WTC11 (cell line): ENCODE results near the gene SEL1L. TPM values are rescaled to one million over a fixed set of nuclear protein-coding genes. Genes with fewer than 3 reads are reported as not detected.
"Not testable (repeated sequence)": the region's sequence is repeated elsewhere in the genome, so short reads cannot be mapped to it uniquely, and the experiment has no call there.

Source experiments
- ATAC-seq: fragments of 200-7000 bp; cut with Tn5 transposase; 2 replicates; pipeline ENCODE4 v1.10.0; 2021; ENCODE audit warnings: mild to moderate bottlenecking, moderate library complexity
- CTCF ChIA-PET: fragments of 300-600 bp; sonication (Branson Sonifier 250); formaldehyde crosslinking; loops from one replicate; lab custom pipeline; 2021; ENCODE audit warnings: antibody characterized with exemption; lab: Charles Lee
- POLR2A ChIA-PET: fragments of 350-600 bp; sonication (Branson Sonifier 250); formaldehyde crosslinking; loops from one replicate; lab custom pipeline; 2021; ENCODE audit warnings: antibody characterized with exemption; lab: Charles Lee
- DNase-seq: peaks from one replicate; pipeline ENCODE4 v3.0.0; 2021; ENCODE audit warnings: low spot score
- H3K27ac Mint-ChIP-seq: 2 replicates; pipeline ENCODE4 v1.8.0; 2021; ENCODE audit warnings: mixed read lengths
- H3K27me3 Mint-ChIP-seq: 2 replicates; pipeline ENCODE4 v1.8.0; 2021; ENCODE audit warnings: low read depth, mild to moderate bottlenecking, moderate library complexity, mixed read lengths
- H3K36me3 Mint-ChIP-seq: 2 replicates; pipeline ENCODE4 v1.8.0; 2021; ENCODE audit warnings: mixed read lengths
- H3K4me1 Mint-ChIP-seq: 2 replicates; pipeline ENCODE4 v1.8.0; 2022; ENCODE audit warnings: mixed read lengths
- H3K4me3 Mint-ChIP-seq: 2 replicates; pipeline ENCODE4 v1.8.0; 2021; ENCODE audit warnings: mild to moderate bottlenecking, moderate library complexity, mixed read lengths
- H3K9me3 Mint-ChIP-seq: 2 replicates; pipeline ENCODE4 v1.8.0; 2021; ENCODE audit warnings: mixed read lengths
- ATF1 ChIP-seq: sonication (generic); formaldehyde crosslinking; IDR thresholded peaks from 2 replicates; pipeline ENCODE4 v1.8.1; 2023; ENCODE audit warnings: mild to moderate bottlenecking, moderate library complexity, missing genetic modification reagents
- GRHL2 ChIP-seq: fragments of 250-450 bp; sonication (Bioruptor Pico); IDR thresholded peaks from 2 replicates; pipeline ENCODE4 v1.8.0; 2022; ENCODE audit warnings: mild to moderate bottlenecking, moderate library complexity; ENCODE audit not compliant: insufficient replicate concordance, severe bottlenecking
- IRF2 ChIP-seq: sonication (generic); formaldehyde crosslinking; IDR thresholded peaks from 2 replicates; pipeline ENCODE4 v1.8.0; 2022; ENCODE audit warnings: low read depth, missing genetic modification reagents, borderline replicate concordance
- NFATC4 ChIP-seq: fragments of 250-450 bp; sonication (Bioruptor Pico); IDR thresholded peaks from 2 replicates; pipeline ENCODE4 v1.9.0; 2021; ENCODE audit warnings: mild to moderate bottlenecking
- NFE2L1 ChIP-seq: sonication (generic); formaldehyde crosslinking; IDR thresholded peaks from 2 replicates; pipeline ENCODE4 v1.8.1; 2023; ENCODE audit warnings: missing genetic modification reagents
- NFYB ChIP-seq: sonication (generic); formaldehyde crosslinking; conservative IDR thresholded peaks from 2 replicates; pipeline ENCODE4 v1.8.0; 2022; ENCODE audit warnings: low read depth, missing genetic modification reagents
- SMAD4 ChIP-seq: sonication (generic); formaldehyde crosslinking; IDR thresholded peaks from 2 replicates; pipeline ENCODE4 v1.8.0; 2022; ENCODE audit warnings: mild to moderate bottlenecking, missing genetic modification reagents
- SOX15 ChIP-seq: fragments of 250-450 bp; sonication (Bioruptor Pico); IDR thresholded peaks from 2 replicates; pipeline ENCODE4 v1.9.0; 2021; ENCODE audit warnings: mild to moderate bottlenecking
- TCF7 ChIP-seq: sonication (generic); formaldehyde crosslinking; IDR thresholded peaks from 2 replicates; pipeline ENCODE4 v1.8.0; 2022; ENCODE audit warnings: mild to moderate bottlenecking, low read depth, missing genetic modification reagents, moderate library complexity
- TEAD4 ChIP-seq: sonication (generic); formaldehyde crosslinking; IDR thresholded peaks from 2 replicates; pipeline ENCODE4 v1.8.0; 2022; ENCODE audit warnings: mild to moderate bottlenecking, missing genetic modification reagents
- TP53 ChIP-seq: sonication (generic); formaldehyde crosslinking; IDR thresholded peaks from 2 replicates; pipeline ENCODE4 v1.8.1; 2023; ENCODE audit warnings: mild to moderate bottlenecking, missing genetic modification reagents
- ZNF263 ChIP-seq: sonication (generic); formaldehyde crosslinking; IDR thresholded peaks from 2 replicates; pipeline ENCODE4 v1.8.1; 2022; ENCODE audit warnings: low read depth, mild to moderate bottlenecking, moderate library complexity, missing genetic modification reagents
- ZNF396 ChIP-seq: fragments of 250-450 bp; sonication (Bioruptor Pico); IDR thresholded peaks from 2 replicates; pipeline ENCODE4 v1.8.0; 2021; ENCODE audit warnings: mild to moderate bottlenecking, moderate library complexity, borderline replicate concordance
- total RNA-seq: library from RNA; stranded (reverse); gene quantifications from 3 replicates; pipeline ENCODE4 v1.2.3, GENCODE V29; 2021
- TF ChIP-seq, protein P1 (sequence below): sonication (generic); formaldehyde crosslinking; IDR thresholded peaks from 2 replicates; pipeline ENCODE4 v1.8.0; 2022; ENCODE audit warnings: mild to moderate bottlenecking, missing genetic modification reagents
- TF ChIP-seq, protein P2 (sequence below): sonication (generic); formaldehyde crosslinking; IDR thresholded peaks from 2 replicates; pipeline ENCODE4 v1.8.0; 2023; ENCODE audit warnings: missing genetic modification reagents
- TF ChIP-seq, protein P3 (sequence below): sonication (generic); formaldehyde crosslinking; IDR thresholded peaks from 2 replicates; pipeline ENCODE4 v1.8.0; 2023; ENCODE audit warnings: missing genetic modification reagents, mild to moderate bottlenecking, borderline replicate concordance
- TF ChIP-seq, protein P4 (sequence below): sonication (generic); formaldehyde crosslinking; IDR thresholded peaks from 2 replicates; pipeline ENCODE4 v1.8.1; 2022; ENCODE audit warnings: missing genetic modification reagents, borderline replicate concordance
- TF ChIP-seq, protein P5 (sequence below): sonication (generic); formaldehyde crosslinking; IDR thresholded peaks from 2 replicates; pipeline ENCODE4 v1.8.1; 2023; ENCODE audit warnings: mild to moderate bottlenecking, missing genetic modification reagents

The SEL1L gene
- total RNA-seq, 1 experiment from 2014 or later, result 29.1 TPM

DNA sequence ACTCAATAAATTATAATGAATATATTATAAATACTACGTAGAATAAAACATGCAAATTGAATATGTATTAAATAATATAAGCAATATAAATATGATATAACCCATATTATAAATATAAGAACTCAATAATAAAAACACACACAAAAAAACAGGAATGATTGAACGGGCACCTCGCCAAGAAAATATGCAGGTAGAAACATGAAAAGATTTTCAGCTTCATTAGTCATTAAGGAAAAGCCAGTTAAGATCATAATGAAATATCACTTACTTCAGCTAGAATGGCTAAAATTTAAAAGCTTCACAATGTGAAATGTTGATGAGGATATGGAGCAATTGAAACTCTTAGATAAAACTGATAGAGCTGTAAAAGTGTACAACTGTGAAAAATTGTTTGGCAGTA is 17.8 kb upstream of the SEL1L start:
- peaks cover 7% of the 10 kb centered on the region for H3K27me3 Mint-ChIP-seq
- H3K36me3 Mint-ChIP-seq, result no peaks in the 10 kb centered on the region
- TF ChIP-seq SMAD4 (no peak), TP53 (CRISPR knock-in tag) (no peak), ZNF263 (CRISPR knock-in tag) (no peak), ZNF396 (CRISPR knock-in tag) (no peak), ATF1 (CRISPR knock-in tag) (no peak)
- TF ChIP-seq, protein P1, sequence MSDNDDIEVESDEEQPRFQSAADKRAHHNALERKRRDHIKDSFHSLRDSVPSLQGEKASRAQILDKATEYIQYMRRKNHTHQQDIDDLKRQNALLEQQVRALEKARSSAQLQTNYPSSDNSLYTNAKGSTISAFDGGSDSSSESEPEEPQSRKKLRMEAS, result no peak
- TF ChIP-seq, protein P2, sequence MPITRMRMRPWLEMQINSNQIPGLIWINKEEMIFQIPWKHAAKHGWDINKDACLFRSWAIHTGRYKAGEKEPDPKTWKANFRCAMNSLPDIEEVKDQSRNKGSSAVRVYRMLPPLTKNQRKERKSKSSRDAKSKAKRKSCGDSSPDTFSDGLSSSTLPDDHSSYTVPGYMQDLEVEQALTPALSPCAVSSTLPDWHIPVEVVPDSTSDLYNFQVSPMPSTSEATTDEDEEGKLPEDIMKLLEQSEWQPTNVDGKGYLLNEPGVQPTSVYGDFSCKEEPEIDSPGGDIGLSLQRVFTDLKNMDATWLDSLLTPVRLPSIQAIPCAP, result no peak
- TF ChIP-seq, all 79 proteins: peak for 0
- Mint-ChIP-seq H3K27ac (no peak overlapping the region), H3K9me3 (peaks cover 15% of the 10 kb centered on the region), H3K4me3 (no peak overlapping the region), H3K4me1 (no peaks in the 10 kb centered on the region)
- ChIA-PET CTCF (no interaction called here), POLR2A (no interaction called here)
- no peak for ATAC-seq
- no peak for DNase-seq

DNA sequence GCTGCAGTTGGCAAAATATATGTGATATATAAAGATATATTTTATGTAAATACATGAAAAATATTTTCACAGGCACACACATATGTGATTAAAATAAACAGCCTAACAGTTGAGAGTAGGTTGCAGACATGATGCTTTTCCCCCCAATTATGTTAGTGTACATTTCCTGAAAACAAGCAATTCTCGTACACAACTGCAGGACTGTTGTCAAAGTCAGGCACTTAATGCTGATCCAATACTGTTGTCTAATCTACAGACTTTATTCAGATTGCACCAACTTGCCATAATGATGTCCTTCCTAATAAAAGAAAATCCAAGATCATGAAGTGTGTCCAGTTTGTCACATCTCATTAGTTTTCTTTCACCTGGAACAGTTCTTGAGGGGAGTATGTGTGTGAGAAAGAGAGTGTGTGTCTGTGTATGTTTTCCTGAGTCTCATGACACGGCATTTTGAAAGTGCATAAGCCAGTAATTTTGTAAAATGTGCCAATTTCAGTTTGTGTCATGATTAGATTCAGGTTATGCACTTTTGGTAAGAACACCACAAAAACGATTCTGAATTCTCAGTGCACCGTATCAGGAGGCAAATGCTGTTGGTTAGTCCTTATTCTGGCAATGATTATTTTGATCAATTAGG is 16.5 kb upstream of the SEL1L start:
- DNase-seq (no peak), ATAC-seq (no peak)
- TF ChIP-seq, protein P3, sequence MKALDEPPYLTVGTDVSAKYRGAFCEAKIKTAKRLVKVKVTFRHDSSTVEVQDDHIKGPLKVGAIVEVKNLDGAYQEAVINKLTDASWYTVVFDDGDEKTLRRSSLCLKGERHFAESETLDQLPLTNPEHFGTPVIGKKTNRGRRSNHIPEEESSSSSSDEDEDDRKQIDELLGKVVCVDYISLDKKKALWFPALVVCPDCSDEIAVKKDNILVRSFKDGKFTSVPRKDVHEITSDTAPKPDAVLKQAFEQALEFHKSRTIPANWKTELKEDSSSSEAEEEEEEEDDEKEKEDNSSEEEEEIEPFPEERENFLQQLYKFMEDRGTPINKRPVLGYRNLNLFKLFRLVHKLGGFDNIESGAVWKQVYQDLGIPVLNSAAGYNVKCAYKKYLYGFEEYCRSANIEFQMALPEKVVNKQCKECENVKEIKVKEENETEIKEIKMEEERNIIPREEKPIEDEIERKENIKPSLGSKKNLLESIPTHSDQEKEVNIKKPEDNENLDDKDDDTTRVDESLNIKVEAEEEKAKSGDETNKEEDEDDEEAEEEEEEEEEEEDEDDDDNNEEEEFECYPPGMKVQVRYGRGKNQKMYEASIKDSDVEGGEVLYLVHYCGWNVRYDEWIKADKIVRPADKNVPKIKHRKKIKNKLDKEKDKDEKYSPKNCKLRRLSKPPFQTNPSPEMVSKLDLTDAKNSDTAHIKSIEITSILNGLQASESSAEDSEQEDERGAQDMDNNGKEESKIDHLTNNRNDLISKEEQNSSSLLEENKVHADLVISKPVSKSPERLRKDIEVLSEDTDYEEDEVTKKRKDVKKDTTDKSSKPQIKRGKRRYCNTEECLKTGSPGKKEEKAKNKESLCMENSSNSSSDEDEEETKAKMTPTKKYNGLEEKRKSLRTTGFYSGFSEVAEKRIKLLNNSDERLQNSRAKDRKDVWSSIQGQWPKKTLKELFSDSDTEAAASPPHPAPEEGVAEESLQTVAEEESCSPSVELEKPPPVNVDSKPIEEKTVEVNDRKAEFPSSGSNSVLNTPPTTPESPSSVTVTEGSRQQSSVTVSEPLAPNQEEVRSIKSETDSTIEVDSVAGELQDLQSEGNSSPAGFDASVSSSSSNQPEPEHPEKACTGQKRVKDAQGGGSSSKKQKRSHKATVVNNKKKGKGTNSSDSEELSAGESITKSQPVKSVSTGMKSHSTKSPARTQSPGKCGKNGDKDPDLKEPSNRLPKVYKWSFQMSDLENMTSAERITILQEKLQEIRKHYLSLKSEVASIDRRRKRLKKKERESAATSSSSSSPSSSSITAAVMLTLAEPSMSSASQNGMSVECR (CRISPR knock-in tag), result no peak
- no peak for TF ChIP-seq NFATC4
- TF ChIP-seq ZNF396 (CRISPR knock-in tag), result no peak
- no peak for TF ChIP-seq TEAD4 (CRISPR knock-in tag)
- TF ChIP-seq NFE2L1 (CRISPR knock-in tag), result no peak
- no peak for TF ChIP-seq SOX15 (CRISPR knock-in tag)
- TF ChIP-seq NFYB, result no peak
- no peak for TF ChIP-seq GRHL2
- no peaks in the 10 kb centered on the region for H3K4me1 Mint-ChIP-seq
- H3K9me3 Mint-ChIP-seq, result peaks cover 15% of the 10 kb centered on the region
- H3K4me3 Mint-ChIP-seq, result no peak overlapping the region
- H3K27me3 Mint-ChIP-seq, result peaks cover 7% of the 10 kb centered on the region
- ChIA-PET POLR2A (no interaction called here), CTCF (no interaction called here)
- no peaks in the 10 kb centered on the region for H3K36me3 Mint-ChIP-seq
- no peak overlapping the region for H3K27ac Mint-ChIP-seq

DNA sequence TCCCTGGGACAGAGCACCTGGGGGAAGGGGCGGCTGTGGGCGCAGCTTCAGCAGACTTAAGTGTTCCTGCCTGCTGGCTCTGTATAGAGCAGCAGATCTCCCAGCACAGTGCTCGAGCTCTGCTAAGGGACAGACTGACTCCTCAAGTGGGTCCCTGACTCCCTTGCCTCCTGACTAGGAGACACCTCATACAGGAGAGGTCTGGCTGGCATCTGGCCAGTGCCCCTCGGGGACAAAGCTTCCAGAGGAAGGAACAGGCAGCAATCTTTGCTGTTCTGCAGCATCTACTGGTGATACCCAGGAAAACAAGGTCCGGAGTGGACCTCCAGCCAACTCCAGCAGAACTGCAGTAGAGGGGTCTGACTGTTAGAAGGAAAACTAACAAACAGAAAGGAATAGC is 7.6 kb upstream of the SEL1L start:
- Mint-ChIP-seq H3K27me3 (peaks cover 26% of the 10 kb centered on the region), H3K9me3 (peaks cover 45% of the 10 kb centered on the region), H3K36me3 (peaks cover 23% of the 10 kb centered on the region)
- DNase-seq, ATAC-seq, H3K27ac Mint-ChIP-seq, CTCF ChIA-PET, POLR2A ChIA-PET, H3K4me1 Mint-ChIP-seq, H3K4me3 Mint-ChIP-seq: not testable (repeated sequence)

DNA sequence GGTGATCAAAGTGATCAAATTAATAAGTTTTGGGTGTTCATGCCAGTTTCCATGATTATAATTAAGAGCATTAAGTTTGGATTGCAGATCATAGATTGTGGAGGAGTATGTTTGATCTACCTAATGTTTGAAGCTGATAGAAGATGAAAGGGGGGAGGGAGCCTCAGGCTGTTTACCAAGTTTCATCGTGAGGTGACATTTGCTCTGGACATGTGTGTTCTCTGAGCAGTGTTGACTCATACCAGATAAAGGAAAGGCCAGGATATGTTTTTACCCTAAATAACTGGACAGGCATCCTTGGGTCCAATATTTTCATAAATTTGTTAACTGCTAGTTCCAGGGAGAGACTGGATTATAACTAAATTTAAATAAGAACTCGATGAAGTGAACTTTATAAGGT is 3.5 kb upstream of the SEL1L start:
- Mint-ChIP-seq H3K4me3 (no peak overlapping the region), H3K27ac (no peak overlapping the region), H3K9me3 (peaks cover 48% of the 10 kb centered on the region), H3K36me3 (peaks cover 23% of the 10 kb centered on the region), H3K4me1 (peaks cover 18% of the 10 kb centered on the region), H3K27me3 (peaks cover 4% of the 10 kb centered on the region)
- ATAC-seq, result no peak
- ChIA-PET POLR2A (no interaction called here), CTCF (no interaction called here)
- DNase-seq, result no peak
- TF ChIP-seq NFYB, result no peak
- TF ChIP-seq, protein P4, sequence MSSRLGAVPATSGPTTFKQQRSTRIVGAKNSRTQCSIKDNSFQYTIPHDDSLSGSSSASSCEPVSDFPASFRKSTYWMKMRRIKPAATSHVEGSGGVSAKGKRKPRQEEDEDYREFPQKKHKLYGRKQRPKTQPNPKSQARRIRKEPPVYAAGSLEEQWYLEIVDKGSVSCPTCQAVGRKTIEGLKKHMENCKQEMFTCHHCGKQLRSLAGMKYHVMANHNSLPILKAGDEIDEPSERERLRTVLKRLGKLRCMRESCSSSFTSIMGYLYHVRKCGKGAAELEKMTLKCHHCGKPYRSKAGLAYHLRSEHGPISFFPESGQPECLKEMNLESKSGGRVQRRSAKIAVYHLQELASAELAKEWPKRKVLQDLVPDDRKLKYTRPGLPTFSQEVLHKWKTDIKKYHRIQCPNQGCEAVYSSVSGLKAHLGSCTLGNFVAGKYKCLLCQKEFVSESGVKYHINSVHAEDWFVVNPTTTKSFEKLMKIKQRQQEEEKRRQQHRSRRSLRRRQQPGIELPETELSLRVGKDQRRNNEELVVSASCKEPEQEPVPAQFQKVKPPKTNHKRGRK, result no peak
- TF ChIP-seq IRF2 (CRISPR knock-in tag), result no peak
- TF ChIP-seq, protein P5, sequence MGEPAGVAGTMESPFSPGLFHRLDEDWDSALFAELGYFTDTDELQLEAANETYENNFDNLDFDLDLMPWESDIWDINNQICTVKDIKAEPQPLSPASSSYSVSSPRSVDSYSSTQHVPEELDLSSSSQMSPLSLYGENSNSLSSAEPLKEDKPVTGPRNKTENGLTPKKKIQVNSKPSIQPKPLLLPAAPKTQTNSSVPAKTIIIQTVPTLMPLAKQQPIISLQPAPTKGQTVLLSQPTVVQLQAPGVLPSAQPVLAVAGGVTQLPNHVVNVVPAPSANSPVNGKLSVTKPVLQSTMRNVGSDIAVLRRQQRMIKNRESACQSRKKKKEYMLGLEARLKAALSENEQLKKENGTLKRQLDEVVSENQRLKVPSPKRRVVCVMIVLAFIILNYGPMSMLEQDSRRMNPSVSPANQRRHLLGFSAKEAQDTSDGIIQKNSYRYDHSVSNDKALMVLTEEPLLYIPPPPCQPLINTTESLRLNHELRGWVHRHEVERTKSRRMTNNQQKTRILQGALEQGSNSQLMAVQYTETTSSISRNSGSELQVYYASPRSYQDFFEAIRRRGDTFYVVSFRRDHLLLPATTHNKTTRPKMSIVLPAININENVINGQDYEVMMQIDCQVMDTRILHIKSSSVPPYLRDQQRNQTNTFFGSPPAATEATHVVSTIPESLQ, result no peak
- TF ChIP-seq, protein P1, result no peak
- no peak for TF ChIP-seq TCF7 (CRISPR knock-in tag)
